PC-9 (cell line): ENCODE measurements around the gene MSH3.

Source experiments
- CTCF ChIP-seq: fragments of 200-600 bp; sonication (generic); conservative IDR thresholded peaks from 2 replicates; pipeline ENCODE4 v1.6.1; 2017; ENCODE audit warnings: mixed run types, antibody characterized with exemption, mild to moderate bottlenecking, moderate library complexity
- EZH2 ChIP-seq: fragments of 200-600 bp; sonication (generic); IDR thresholded peaks from 2 replicates; pipeline ENCODE4 v1.8.0; 2017; ENCODE audit warnings: antibody characterized with exemption, low read depth

- TF ChIP-seq CTCF (no peak), EZH2 (no peak)
Observed at GRCh38 chr5:80777347-80778287, 123.2 kb downstream of the MSH3 start.
